Stomach (tissue), 4 donors: ENCODE data around the gene RAB6D.

Experiments
- EP300 ChIP-seq: sonication (generic); formaldehyde crosslinking; IDR thresholded peaks from one replicate; pipeline ENCODE4 v1.6.1; 2017; ENCODE audit warnings: antibody characterized with exemption
- POLR2A ChIP-seq, 4 donors: fragments of 450-650 bp; IDR thresholded peaks; one replicate each; pipeline ENCODE4 v1.6.1; 2016; ENCODE audit warnings: antibody characterized with exemption in 4 of 4, control low read depth in 2 of 4, mild to moderate bottlenecking in 1 of 4, moderate library complexity in 1 of 4
- POLR2AphosphoS5 ChIP-seq, 3 donors: sonication (generic); formaldehyde crosslinking; IDR thresholded peaks; one replicate each; pipeline ENCODE4 v1.6.1; 2016; ENCODE audit warnings: antibody characterized with exemption in 3 of 3
- TF ChIP-seq, protein P1 (sequence below), 7 experiments: fragments of 450-650 bp in 4 of 7; fragments of 200-600 bp in 3 of 7; sonication (generic) in 3 of 7; IDR thresholded peaks; one replicate each; pipeline ENCODE4 v1.5.1; 2016 to 2019; ENCODE audit warnings: antibody characterized with exemption in 7 of 7, control low read depth in 2 of 7, mild to moderate bottlenecking in 1 of 7

DNA sequence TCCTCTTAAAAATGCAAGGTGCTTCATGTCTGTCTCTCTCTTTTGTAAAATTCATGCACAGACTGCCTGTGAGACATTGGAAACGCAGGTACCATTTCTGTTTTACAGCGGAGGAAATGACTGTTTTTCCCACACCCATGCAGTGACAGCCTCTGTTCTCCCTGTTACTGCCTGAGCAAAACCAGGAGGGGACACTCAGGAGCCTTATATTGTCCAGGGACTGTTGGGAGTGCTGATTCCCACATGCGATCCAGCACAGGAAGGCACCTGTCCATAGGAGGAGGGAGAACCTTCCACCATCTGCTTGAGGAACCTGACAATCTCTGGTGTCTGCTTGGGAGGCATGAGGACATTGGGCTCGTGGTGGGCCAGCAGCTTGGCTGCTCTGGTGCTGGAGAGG lies 36.9 kb upstream of the RAB6D start:
- TF ChIP-seq, protein P1, sequence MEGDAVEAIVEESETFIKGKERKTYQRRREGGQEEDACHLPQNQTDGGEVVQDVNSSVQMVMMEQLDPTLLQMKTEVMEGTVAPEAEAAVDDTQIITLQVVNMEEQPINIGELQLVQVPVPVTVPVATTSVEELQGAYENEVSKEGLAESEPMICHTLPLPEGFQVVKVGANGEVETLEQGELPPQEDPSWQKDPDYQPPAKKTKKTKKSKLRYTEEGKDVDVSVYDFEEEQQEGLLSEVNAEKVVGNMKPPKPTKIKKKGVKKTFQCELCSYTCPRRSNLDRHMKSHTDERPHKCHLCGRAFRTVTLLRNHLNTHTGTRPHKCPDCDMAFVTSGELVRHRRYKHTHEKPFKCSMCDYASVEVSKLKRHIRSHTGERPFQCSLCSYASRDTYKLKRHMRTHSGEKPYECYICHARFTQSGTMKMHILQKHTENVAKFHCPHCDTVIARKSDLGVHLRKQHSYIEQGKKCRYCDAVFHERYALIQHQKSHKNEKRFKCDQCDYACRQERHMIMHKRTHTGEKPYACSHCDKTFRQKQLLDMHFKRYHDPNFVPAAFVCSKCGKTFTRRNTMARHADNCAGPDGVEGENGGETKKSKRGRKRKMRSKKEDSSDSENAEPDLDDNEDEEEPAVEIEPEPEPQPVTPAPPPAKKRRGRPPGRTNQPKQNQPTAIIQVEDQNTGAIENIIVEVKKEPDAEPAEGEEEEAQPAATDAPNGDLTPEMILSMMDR (IDR thresholded peaks at IDR 0.05) = no peak
- TF ChIP-seq POLR2A (IDR thresholded peaks at IDR 0.05) (no peak), POLR2AphosphoS5 (IDR thresholded peaks at IDR 0.05) (no peak), EP300 (no peak)
